Breast epithelium (tissue), 4 donors: Measurements from ENCODE around the gene PCDH8. TPM values are rescaled to one million over a fixed set of nuclear protein-coding genes. Genes with fewer than 3 reads are reported as not detected.

Experiments
- DNase-seq, 2 donors: peaks; one replicate each; pipeline ENCODE4 v3.0.0-alpha.2; 2019; ENCODE audit warnings: low spot score in 2 of 2
- H3K27ac ChIP-seq, 2 donors: fragments of 200-600 bp; sonication (generic) in 1 of 2; one replicate each; pipeline ENCODE4 v1.5.1; 2016 to 2019; ENCODE audit warnings: mild to moderate bottlenecking in 1 of 2
- H3K27me3 ChIP-seq, 2 donors: fragments of 200-600 bp; sonication (generic) in 1 of 2; one replicate each; pipeline versions ENCODE4 v1.5.1 to v1.6.0; 2017 to 2019; ENCODE audit warnings: control low read depth in 1 of 2, mild to moderate bottlenecking in 1 of 2
- H3K36me3 ChIP-seq: fragments of 200-600 bp; one replicate; pipeline ENCODE4 v1.5.1; 2019
- H3K4me1 ChIP-seq, 2 donors: fragments of 200-600 bp; sonication (generic); one replicate each; pipeline ENCODE4 v1.5.1; 2016 to 2019; ENCODE audit warnings: control low read depth in 1 of 2
- H3K4me3 ChIP-seq, 3 donors: fragments of 200-600 bp; sonication (generic); 1 replicate in 2 of 3; 2 replicates in 1 of 3; pipeline ENCODE4 v1.5.1; 2016 to 2019; ENCODE audit warnings: mild to moderate bottlenecking in 3 of 3, moderate library complexity in 2 of 3
- H3K9me3 ChIP-seq, 2 donors: fragments of 200-600 bp; sonication (generic) in 1 of 2; one replicate each; pipeline ENCODE4 v1.5.1; 2016 to 2019; ENCODE audit warnings: control low read depth in 1 of 2
- CTCF ChIP-seq, 3 donors: fragments of 450-650 bp; IDR thresholded peaks; one replicate each; pipeline ENCODE4 v1.5.1; 2016 to 2017; ENCODE audit warnings: antibody characterized with exemption in 3 of 3, mild to moderate bottlenecking in 3 of 3, moderate library complexity in 3 of 3
- POLR2A ChIP-seq: fragments of 450-650 bp; IDR thresholded peaks from one replicate; pipeline ENCODE4 v1.6.1; 2016; ENCODE audit warnings: antibody characterized with exemption, mild to moderate bottlenecking, moderate library complexity
- POLR2AphosphoS5 ChIP-seq, 3 donors: sonication (generic); formaldehyde crosslinking; IDR thresholded peaks; one replicate each; pipeline ENCODE4 v1.6.1; 2017; ENCODE audit warnings: antibody characterized with exemption in 3 of 3
- intact Hi-C: fragments of 100-400 bp; cut with DNase I; formaldehyde crosslinking; loops from one replicate; pipeline ENCODE4 v1.15.1; 2023; ENCODE audit warnings: low total_unique reads
- total RNA-seq, 3 donors: library from RNA; depleted of rRNA; stranded (reverse); fragments of >200 nt; gene quantifications; one replicate each; pipeline ENCODE4 v1.1.0, GENCODE V29; 2016

Gene PCDH8
- total RNA-seq, 3 donors from 2014 or later: 0.66 TPM; not detected in 2

GRCh38 chr13:52887165-52887564 is 38.7 kb upstream of the PCDH8 start:
- no peaks in the 10 kb centered on the region for H3K4me1 ChIP-seq
- H3K9me3 ChIP-seq: no peaks in the 10 kb centered on the region
- H3K36me3 ChIP-seq: no peaks in the 10 kb centered on the region
- intact Hi-C loops: no loop called here
- no peaks in the 10 kb centered on the region for H3K27me3 ChIP-seq
- no peak overlapping the region for H3K4me3 ChIP-seq
- no peak for TF ChIP-seq POLR2AphosphoS5 (IDR thresholded peaks at IDR 0.05)
- H3K27ac ChIP-seq: no peak overlapping the region
- no peak for DNase-seq

GRCh38 chr13:52885141-52885540 is 36.7 kb upstream of the PCDH8 start:
- Histone ChIP-seq H3K27ac (no peak overlapping the region), H3K27me3 (no peaks in the 10 kb centered on the region), H3K9me3 (no peaks in the 10 kb centered on the region), H3K4me3 (no peak overlapping the region), H3K36me3 (no peaks in the 10 kb centered on the region), H3K4me1 (no peaks in the 10 kb centered on the region)
- TF ChIP-seq POLR2A (no peak), CTCF (IDR thresholded peaks at IDR 0.05) (no peak), POLR2AphosphoS5 (IDR thresholded peaks at IDR 0.05) (no peak)
- intact Hi-C loops: no loop called here
- DNase-seq: no peak

GRCh38 chr13:52884429-52885010 is 36.1 kb upstream of the PCDH8 start:
- Histone ChIP-seq H3K27me3 (no peaks in the 10 kb centered on the region), H3K9me3 (no peaks in the 10 kb centered on the region), H3K36me3 (no peaks in the 10 kb centered on the region), H3K4me1 (no peaks in the 10 kb centered on the region), H3K27ac (no peak overlapping the region), H3K4me3 (no peak overlapping the region)
- intact Hi-C loops: no loop called here
- no peak for TF ChIP-seq POLR2AphosphoS5 (IDR thresholded peaks at IDR 0.05)
- no peak for TF ChIP-seq CTCF (IDR thresholded peaks at IDR 0.05)
- no peak for TF ChIP-seq POLR2A
- DNase-seq: no peak

GRCh38 chr13:52882785-52883184 is 34.3 kb upstream of the PCDH8 start:
- no peaks in the 10 kb centered on the region for H3K27me3 ChIP-seq
- no peak for TF ChIP-seq POLR2AphosphoS5 (IDR thresholded peaks at IDR 0.05)
- no peak for TF ChIP-seq CTCF (IDR thresholded peaks at IDR 0.05)
- TF ChIP-seq POLR2A: no peak
- H3K4me1 ChIP-seq: no peaks in the 10 kb centered on the region
- H3K4me3 ChIP-seq: no peak overlapping the region
- H3K36me3 ChIP-seq: no peaks in the 10 kb centered on the region
- H3K9me3 ChIP-seq: no peaks in the 10 kb centered on the region
- intact Hi-C loops: no loop called here
- H3K27ac ChIP-seq: no peak overlapping the region
- no peak for DNase-seq

GRCh38 chr13:52879950-52880741 is 31.7 kb upstream of the PCDH8 start:
- H3K27me3 ChIP-seq: no peaks in the 10 kb centered on the region
- no peaks in the 10 kb centered on the region for H3K36me3 ChIP-seq
- TF ChIP-seq CTCF (IDR thresholded peaks at IDR 0.05): no peak
- no peak for TF ChIP-seq POLR2A
- TF ChIP-seq POLR2AphosphoS5 (IDR thresholded peaks at IDR 0.05): no peak
- no peak overlapping the region for H3K27ac ChIP-seq
- no peak for DNase-seq
- H3K9me3 ChIP-seq: peaks cover 7 to 9% of the 10 kb centered on the region in 2 donors
- no peaks in the 10 kb centered on the region for H3K4me1 ChIP-seq
- intact Hi-C loops: no loop called here
- H3K4me3 ChIP-seq: no peak overlapping the region
